ENCODE data around the gene PARP15. TPM values are rescaled to one million over a fixed set of nuclear protein-coding genes. Genes with fewer than 3 reads are reported as not detected.

Gene PARP15
- total RNA-seq, 1 experiment from 2014 or later: 0.24 TPM

DNA sequence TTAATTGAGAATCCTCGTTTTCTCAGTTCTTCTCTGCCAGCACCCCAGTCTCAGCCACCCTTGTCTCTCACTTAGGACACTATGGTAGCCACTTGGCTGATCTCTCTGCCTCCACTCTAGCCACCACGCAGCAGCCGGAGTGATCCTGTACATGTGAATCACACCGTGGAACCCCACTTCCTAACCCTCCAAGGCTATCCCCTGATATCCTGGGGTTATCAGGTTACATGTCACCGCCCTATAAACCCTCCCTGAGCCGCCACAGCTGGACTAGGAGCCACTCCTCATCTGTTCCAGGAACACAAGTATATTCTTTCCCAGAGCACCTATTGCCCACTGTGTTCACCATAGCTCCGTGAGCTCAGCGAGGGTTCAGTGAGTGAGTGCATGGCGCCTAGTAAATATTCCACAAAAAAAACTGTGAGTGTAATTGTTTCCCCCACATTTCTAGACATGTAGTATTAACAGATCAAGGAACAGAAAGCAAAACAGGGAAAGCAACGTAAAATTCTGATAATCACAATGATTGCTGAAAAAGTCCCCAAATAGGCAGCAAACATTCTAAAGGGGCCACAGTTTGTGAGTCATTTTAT lies 102.5 kb downstream of the PARP15 start:
- Mint-ChIP-seq H3K27ac (0 out of 7 replicates have a peak overlapping the region, but pooled peaks of 1 of the 3 experiments have one; percentile 85), H3K4me1 (peaks cover 22 to 23% of the 10 kb centered on the region in 2 experiments), H3K4me3 (peak overlapping the region; percentile 76 to 83), H3K9me3 (peaks cover 3 to 4% of the 10 kb centered on the region in 2 experiments; a peak in 4 of 5 replicates), H3K36me3 (ENCODE audit: insufficient read depth in 1 of 3, low read depth in 3 of 3) (peaks cover 0 to 5% (median 2%) of the 10 kb centered on the region in 3 experiments; a peak in 4 of 7 replicates), H3K27me3 (ENCODE audit: low read depth) (peaks cover 5% of the 10 kb centered on the region; the same call in 1 of the 2 replicates)
- Histone ChIP-seq H3T11ph (ENCODE audit: low read length) (no peak overlapping the region), H4K8ac (replicated peaks; ENCODE audit: insufficient read length, low read depth, low read length) (no peak overlapping the region), H3K56ac (ENCODE audit: insufficient read length, low read depth, low read length) (no peak overlapping the region), H3K23me2 (ENCODE audit: insufficient read length, low read depth, low read length, poor library complexity, severe bottlenecking) (peaks cover 17% of the 10 kb centered on the region), H2BK15ac (ENCODE audit: low read depth, low read length) (no peak overlapping the region), H3K4me1 (ENCODE audit: insufficient read depth, low read length) (peaks cover 7% of the 10 kb centered on the region; the same call in 1 of the 2 replicates), H3K27me3 (ENCODE audit: insufficient read depth, low read length) (no peaks in the 10 kb centered on the region), H3K79me2 (ENCODE audit: insufficient read depth, low read length) (no peaks in the 10 kb centered on the region), H3K4ac (ENCODE audit: low read depth, low read length) (no peak overlapping the region; the same call in 1 of the 2 replicates), H3K9me3 (ENCODE audit: control insufficient read depth, low read depth, low read length) (no peaks in the 10 kb centered on the region), H3K4me2 (ENCODE audit: insufficient read depth, insufficient read length, low read length) (peak overlapping the region; percentile 52), H3K14ac (ENCODE audit: insufficient read depth, low read length) (no peak overlapping the region), H2BK5ac (ENCODE audit: insufficient read length, low read length) (no peak overlapping the region), H3K79me1 (ENCODE audit: insufficient read depth, low read depth, low read length, poor library complexity, severe bottlenecking) (no peaks in the 10 kb centered on the region), H2AK5ac (ENCODE audit: insufficient read length, low read length) (no peak overlapping the region), H2BK12ac (ENCODE audit: insufficient read length, low read depth, low read length) (no peak overlapping the region), H3K27ac (ENCODE audit: insufficient read length, low read depth, low read length) (no peak overlapping the region), H3K9ac (ENCODE audit: extremely low read depth, insufficient read length, low read length) (no peak overlapping the region), H2AFZ (ENCODE audit: low read length) (no peak overlapping the region), H2BK120ac (ENCODE audit: low read depth, low read length, poor library complexity, severe bottlenecking) (no peak overlapping the region), H4K91ac (ENCODE audit: insufficient read length, low read depth, low read length) (no peak overlapping the region), H3K18ac (ENCODE audit: insufficient read length, low read depth, low read length) (no peak overlapping the region), H2BK20ac (ENCODE audit: low read depth, low read length, poor library complexity, severe bottlenecking) (no peak overlapping the region), H4K20me1 (ENCODE audit: control insufficient read depth, insufficient read depth, insufficient read length) (no peaks in the 10 kb centered on the region), H4K5ac (ENCODE audit: insufficient read length, low read depth, low read length) (no peak overlapping the region), H3K23ac (ENCODE audit: insufficient read length, low read depth, low read length) (no peak overlapping the region)
- no peak for TF ChIP-seq CTCF (conservative IDR thresholded peaks at IDR 0.05)
- DNase-seq: peak; percentile 29
- no CpG with 5 or more reads among the region's 10 CpGs for WGBS (ENCODE audit: extremely low coverage, insufficient read length, low lambda C conversion rate)
